ENCODE data around the gene NPAS3. TPM values are rescaled to one million over a fixed set of nuclear protein-coding genes. Genes with fewer than 3 reads are reported as not detected.

Gene NPAS3
- total RNA-seq, 4 donors from 2014 or later = 0.13 to 1.1 (median 0.47) TPM; not detected in 1

- Histone ChIP-seq H3K4me1 (no peaks in the 10 kb centered on the region), H3K36me3 (no peaks in the 10 kb centered on the region), H3K27me3 (no peaks in the 10 kb centered on the region), H3K27ac (no peak overlapping the region), H3K4me3 (no peak overlapping the region), H3K9me3 (no peaks in the 10 kb centered on the region)
- WGBS, 2 donors = 46 to 52% methylated on average over 2 of the region's 2 CpGs
- DNase-seq = no peak
- intact Hi-C loops (cut with DNase I) = no loop called here
- TF ChIP-seq CTCF (IDR thresholded peaks at IDR 0.05) (no peak), POLR2A (IDR thresholded peaks at IDR 0.05) (no peak)
These were observed 547.7 kb downstream of the NPAS3 start for GRCh38 chr14:33486332-33486890.

GRCh38 chr14:33488582-33488981 lies 549.9 kb downstream of the NPAS3 start:
- intact Hi-C loops (cut with DNase I) = no loop called here
- no peaks in the 10 kb centered on the region for H3K27me3 ChIP-seq
- H3K9me3 ChIP-seq = no peaks in the 10 kb centered on the region
- H3K36me3 ChIP-seq = no peaks in the 10 kb centered on the region
- TF ChIP-seq CTCF (IDR thresholded peaks at IDR 0.05) = no peak
- no peak for TF ChIP-seq POLR2A (IDR thresholded peaks at IDR 0.05)
- H3K4me3 ChIP-seq = no peak overlapping the region
- DNase-seq = no peak
- no peak overlapping the region for H3K27ac ChIP-seq
- H3K4me1 ChIP-seq = no peaks in the 10 kb centered on the region
- WGBS, 2 donors = 70 to 85% methylated on average over 5 of the region's 5 CpGs

- no peak for TF ChIP-seq CTCF (IDR thresholded peaks at IDR 0.05)
- no peak for TF ChIP-seq POLR2A (IDR thresholded peaks at IDR 0.05)
- 65 to 71% methylated on average over 3 to 4 of the region's 4 CpGs for WGBS, 2 donors
- intact Hi-C loops (cut with DNase I) = no loop called here
These were observed 551.9 kb downstream of the NPAS3 start for GRCh38 chr14:33490555-33490954.

GRCh38 chr14:33491112-33491511 lies 552.4 kb downstream of the NPAS3 start:
- H3K9me3 ChIP-seq = peaks cover 0 to 14% (median 0%) of the 10 kb centered on the region in 3 donors
- no peaks in the 10 kb centered on the region for H3K36me3 ChIP-seq
- 86 to 91% methylated on average over 4 of the region's 4 CpGs for WGBS, 2 donors
- H3K4me3 ChIP-seq = no peak overlapping the region
- no peak for DNase-seq
- no peak overlapping the region for H3K27ac ChIP-seq
- intact Hi-C loops (cut with DNase I) = no loop called here
- no peaks in the 10 kb centered on the region for H3K4me1 ChIP-seq
- H3K27me3 ChIP-seq = no peaks in the 10 kb centered on the region
- no peak for TF ChIP-seq POLR2A (IDR thresholded peaks at IDR 0.05)
- no peak for TF ChIP-seq CTCF (IDR thresholded peaks at IDR 0.05)

More at GRCh38 chr14:33490555-33490954, 551.9 kb downstream of the NPAS3 start:
- no peak overlapping the region for H3K27ac ChIP-seq
- no peaks in the 10 kb centered on the region for H3K27me3 ChIP-seq
- peaks cover 0 to 13% (median 0%) of the 10 kb centered on the region in 3 donors for H3K9me3 ChIP-seq
- H3K4me3 ChIP-seq = no peak overlapping the region
- no peaks in the 10 kb centered on the region for H3K36me3 ChIP-seq
- H3K4me1 ChIP-seq = no peaks in the 10 kb centered on the region
- DNase-seq = no peak

- H3K27me3 ChIP-seq = no peaks in the 10 kb centered on the region
- intact Hi-C loops (cut with DNase I) = no loop called here
- H3K4me1 ChIP-seq = no peaks in the 10 kb centered on the region
- no peak for TF ChIP-seq POLR2A (IDR thresholded peaks at IDR 0.05)
- no peak for TF ChIP-seq CTCF (IDR thresholded peaks at IDR 0.05)
- no peaks in the 10 kb centered on the region for H3K36me3 ChIP-seq
- H3K9me3 ChIP-seq = peaks cover 0 to 14% (median 0%) of the 10 kb centered on the region in 3 donors
- no peak overlapping the region for H3K4me3 ChIP-seq
- DNase-seq = no peak
- no peak overlapping the region for H3K27ac ChIP-seq
- 78 to 86% methylated on average over 4 of the region's 4 CpGs for WGBS, 2 donors
These were observed 553.8 kb downstream of the NPAS3 start for GRCh38 chr14:33492491-33492890.
